CD4-positive, alpha-beta T cell treated with Interleukin-15 for 1 hour (primary cell): ENCODE data around the gene C1orf87.

ENCODE experiments used
- DNase-seq: peaks from one replicate; pipeline ENCODE4 v3.0.0-alpha.2; 2020

Gene C1orf87, protein sequence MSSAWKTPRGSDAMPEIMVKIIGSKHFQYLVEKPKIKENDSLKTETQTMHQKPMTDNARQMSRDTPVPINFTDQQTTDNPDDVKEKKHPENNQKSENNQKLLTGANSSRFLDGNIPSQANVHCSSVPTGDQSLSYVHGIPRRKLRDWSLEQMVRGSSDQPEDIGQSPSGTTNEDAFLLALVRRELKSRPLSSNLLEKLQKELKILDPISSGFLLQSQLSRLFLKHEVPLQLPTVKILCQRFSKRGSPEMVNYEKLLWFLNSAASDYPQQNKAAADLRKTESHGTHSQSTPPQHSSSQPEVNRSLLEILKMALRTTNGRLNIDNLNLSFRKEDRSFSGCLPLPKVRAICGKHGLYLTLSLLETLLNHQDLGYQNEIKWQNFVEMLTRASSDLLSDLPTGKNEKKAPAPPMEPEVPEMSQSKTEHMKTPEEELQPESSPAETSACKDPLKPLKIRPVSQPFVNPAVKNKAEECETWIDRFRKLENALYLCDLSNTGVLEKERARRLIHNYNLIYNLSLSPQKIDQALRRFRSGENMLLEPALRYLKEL

DNA sequence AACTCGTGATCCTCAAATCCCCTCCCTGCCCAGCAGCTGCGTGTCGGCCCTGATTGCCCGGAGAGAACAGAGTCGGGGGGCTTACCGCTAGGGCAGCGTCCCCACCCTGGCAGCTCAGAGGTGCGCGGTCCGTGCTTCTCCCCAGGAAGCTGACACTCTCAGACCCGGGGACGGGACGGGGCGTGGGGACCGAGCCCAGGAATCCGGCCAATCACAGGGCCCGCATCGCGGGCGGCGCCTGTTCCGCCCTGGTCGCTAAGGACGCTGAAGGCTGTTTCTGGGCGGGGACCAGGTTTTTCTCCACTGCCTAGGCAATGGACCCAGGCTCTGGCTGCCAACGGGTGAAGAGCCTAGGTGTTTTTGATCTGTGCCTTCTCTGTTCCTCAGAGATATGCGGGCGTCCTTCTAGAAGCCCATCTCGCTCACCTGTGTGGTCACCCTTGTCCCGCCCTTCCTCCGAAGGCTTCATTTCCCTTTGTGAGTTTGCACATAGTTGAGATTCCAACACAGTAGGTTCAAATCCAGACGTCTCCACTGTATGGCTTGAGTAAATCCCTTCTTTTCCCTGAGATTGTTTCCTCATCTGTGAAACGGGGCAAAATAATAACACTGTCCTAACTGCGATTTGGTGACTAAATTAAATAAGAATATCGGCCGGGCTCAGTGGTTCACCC, at the start of gene C1orf87:
C1orf87 (minus strand) TSS at position 166 of the 674 bp plus-strand sequence. CDS start 1,127 bp downstream, outside the sequence.
- DNase-seq = no peak

DNA sequence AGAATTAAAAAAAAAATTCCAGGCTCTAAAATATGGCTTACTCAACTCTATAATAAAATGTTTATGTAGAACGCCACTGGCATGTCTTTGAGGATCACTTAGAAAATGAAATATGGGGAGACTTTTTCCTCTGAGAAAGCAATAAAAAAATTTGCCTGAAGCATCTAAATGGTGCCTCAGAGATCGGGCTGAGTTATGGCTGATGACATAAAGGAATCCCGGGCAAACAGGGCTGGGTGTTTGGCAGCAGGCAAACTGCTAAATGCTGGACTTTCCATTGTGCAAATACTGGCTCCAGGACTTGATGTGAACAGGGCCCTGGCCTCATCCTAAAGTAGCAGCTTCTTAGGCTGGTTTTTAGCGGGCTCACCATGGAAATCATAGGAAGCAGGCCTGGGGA, 44.5 kb upstream of the C1orf87 start:
- DNase-seq = no peak

DNA sequence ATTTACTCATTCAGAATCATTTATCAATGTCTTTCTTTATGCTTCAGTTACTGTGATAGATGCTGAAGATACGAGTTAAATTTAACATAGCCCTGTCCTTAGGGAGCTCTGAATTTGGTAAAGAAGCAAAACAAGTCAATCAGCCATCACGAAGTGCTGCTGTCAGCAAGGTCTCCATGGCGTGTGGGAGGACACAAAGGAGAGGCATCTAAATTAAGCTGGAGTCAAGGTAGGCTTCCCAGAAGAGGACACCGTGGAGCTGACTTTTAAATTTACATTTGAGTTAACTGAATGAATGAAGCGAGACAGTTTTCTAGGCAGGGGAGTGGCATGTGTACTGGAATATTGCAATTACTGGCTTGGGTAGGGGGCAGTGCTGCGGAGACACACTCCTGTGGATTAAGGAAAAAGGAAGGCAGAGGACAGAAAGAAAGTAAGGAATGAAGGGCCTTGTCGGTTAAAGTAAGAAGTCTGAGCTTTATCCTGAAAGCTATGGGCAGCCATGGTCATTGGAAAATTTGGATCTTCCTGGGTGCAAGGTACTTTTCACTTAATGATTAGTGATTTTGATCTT, 41.3 kb upstream of the C1orf87 start:
- DNase-seq = no peak

DNA sequence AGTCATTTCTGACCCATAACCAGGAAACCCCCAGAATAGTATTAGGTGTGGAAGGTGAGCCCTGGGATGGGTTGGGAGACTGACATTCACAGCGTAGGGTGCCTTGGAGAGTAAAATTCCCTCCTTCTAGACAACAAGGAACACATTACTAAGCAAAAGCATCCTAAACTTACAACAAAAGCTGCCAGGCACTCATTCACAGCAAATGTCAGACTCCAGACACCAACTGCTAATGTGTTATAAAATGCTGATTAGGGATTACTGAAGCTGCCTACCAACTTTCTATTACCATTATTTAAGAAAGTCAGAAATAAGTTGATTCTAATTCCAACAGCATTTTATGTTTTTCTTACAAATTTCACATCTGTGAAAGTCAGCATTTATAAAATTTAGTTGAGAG, 40.0 kb upstream of the C1orf87 start:
- DNase-seq = no peak

DNA sequence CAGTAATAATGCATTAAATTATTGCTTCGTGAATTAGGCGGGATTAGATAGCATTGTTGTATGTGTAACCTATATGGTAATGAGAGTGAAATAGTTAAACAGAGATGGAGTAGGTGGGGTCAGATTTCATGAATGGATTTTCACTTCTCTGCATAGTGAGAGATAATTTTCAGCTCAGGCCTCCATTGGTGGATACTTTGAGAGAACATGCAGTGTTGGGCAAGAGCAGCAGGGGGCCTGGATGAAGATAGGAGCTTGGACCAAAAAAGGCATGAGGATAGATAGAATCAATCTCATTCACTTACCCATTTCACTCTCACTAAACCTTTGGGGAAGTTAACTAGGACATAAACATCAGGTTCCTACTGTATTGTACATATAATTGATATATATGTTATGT, 39.5 kb upstream of the C1orf87 start:
- DNase-seq = no peak

DNA sequence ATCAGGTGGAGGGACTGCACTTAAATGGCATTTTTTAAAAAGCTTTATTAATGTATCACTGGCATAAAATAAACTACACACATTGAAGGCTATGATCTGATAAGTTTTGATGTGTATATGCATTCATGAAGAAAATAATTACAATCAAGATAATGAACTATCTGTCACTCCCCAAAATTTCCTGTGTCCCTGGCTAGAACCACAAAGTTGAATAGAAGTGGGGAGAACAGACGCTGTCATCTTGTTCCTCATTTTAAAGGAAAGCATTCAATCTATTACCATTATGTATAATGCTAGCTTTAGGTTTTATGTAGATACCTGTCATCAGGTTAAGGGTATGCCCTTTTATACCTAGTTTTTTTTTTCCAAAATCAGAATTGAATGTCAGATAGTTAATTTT, 38.1 kb upstream of the C1orf87 start:
- DNase-seq = no peak

DNA sequence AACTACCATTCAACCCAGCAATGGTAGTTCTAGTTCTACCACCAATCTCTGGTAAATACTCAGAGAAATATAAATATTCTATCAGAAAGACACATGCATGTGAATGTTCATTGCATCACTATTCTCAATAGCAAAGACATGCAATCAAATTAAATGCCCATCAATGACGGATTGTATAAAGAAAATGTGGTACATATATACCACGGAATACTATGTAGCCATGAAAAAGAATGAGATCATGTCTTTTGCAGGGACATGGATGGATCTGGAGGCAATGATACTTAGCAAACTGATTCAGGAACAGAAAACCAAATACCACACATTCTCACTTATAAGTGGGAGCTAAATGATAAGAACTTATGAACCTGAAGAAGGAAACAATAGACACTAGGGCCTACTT, 37.5 kb upstream of the C1orf87 start:
- no peak for DNase-seq

DNA sequence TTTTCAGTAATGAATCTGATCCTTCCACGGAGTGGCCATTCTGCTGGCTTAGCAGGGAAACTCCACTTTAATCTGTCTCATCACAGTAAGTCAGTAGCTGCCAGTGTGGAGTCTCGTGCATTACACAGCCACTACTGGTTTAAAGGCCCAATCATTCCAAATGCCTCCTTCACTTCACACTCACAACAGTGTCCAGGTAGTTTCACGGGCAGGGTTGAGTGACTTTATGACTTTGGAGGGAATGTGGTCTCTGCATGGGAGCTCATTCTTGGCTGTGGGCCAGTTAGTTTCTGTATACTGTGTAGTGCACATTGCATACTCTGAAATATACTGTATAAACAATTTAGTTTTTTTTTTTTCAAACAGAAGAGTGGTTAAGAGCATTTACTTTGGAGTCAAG, 34.6 kb upstream of the C1orf87 start:
- DNase-seq = no peak

DNA sequence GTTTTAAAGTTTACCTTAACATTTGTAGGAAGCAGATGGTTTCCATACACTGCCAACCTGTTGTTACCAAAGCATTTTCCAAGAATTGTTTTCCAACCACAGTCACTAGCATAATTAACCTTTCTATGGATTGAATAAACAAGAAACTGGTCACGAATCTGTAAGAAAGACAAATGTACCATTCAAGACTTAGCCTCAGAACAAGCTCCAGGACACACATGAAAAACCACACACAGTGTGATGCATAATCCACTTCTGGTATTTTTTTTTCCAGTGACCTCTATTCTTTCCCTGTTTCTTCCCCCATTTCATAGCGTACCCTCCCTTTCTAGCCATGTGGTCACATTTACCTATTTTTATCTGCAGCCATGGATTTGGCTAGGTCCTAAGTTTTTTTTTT, 29.6 kb upstream of the C1orf87 start:
- no peak for DNase-seq

DNA sequence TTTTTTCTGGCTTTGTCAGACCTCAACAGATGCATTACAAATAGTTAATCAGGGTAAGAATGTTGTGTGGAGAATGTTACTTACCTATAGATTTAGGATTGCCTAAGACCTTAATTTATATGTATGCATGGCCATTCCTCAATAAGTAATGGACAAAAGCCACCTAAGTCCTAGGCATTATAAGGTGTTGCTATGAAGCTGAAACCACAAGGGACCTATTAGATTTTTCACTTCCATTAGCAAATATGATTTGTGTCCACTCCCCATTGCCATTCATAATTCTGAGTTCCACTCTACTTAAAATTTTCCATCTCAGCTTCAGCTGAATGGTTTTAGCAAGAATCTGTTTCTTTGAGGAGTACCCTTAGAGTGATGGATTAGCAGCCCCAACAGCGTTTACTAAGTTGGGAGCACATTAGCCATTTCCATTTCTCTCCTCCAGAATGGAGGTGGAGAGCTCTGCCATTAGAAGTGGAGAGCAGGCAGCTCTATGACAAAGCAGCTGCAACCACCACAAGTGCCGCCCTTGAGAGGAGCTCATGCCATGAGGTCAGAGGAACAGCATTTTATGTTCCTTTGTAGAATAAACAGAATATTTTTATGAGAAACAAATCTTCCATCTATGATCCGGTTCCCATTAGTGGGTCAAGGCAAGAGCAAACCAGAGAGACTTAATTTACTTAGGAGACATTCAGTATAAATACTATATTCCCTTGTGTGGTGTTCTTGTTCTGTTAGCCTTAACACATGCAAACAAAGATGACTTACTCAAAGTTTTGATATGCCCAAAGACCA, 28.9 kb upstream of the C1orf87 start:
- no peak for DNase-seq

DNA sequence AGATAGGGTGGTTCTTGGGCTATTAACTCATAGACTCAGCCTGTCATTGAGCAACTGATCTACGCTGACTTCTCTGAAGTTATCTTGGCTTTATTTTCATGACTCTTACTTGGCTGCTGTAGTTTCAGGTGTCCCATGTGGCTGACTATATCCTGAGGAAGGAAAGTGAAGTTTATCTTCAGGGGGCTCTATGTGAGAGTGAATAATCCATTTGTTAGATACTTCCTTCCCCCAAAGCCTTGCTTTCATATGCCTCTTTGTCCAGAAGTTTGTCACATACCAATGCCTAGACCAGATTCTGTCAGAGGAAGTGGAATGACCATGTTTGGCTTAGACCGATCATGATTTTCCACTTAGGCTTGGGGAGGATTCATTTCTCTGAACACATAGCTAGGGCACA, 27.9 kb upstream of the C1orf87 start:
- DNase-seq = no peak

DNA sequence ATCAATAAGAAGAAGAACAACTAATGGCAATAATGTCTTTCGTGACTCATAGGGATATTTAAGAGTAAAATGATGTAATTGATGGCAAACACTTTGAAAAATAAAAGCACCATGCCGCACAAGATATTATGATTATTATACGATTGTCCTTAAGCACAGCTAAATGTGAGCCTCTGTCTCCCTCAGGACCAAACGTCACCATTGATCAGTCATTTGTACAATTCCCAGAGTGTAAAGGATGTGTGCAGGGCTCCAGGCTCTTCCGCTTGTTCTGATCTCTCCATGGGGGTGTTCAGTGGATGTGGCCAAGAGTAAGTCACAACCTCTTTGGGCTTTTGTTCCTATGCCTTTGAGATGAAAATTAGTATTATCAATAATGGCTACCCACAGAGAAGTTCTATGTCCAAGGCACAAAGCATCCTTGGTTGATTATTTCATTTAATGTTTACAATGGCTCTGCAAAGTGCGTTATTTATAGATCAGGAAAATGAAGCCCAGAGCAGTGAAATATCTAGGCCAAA, 17.7 kb upstream of the C1orf87 start:
- no peak for DNase-seq

DNA sequence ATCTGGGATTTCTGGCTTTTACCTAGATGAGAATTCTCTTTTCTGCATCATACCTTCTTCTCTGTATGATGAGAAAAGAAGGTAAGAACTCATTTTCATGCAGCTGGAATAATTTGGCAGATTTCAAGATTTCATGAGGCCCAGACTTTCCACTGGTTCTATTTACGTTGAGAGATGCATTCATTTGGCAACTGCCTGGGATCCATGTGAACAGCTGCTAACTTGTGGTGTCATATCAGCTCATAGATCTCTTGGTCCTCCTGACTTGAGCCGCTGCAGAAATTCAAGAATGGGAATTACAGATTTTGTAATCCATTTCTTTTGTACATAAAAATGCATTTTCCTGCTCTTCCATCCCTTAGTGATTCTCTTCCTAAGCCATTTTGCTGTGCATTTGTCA, 17.1 kb upstream of the C1orf87 start:
- no peak for DNase-seq

DNA sequence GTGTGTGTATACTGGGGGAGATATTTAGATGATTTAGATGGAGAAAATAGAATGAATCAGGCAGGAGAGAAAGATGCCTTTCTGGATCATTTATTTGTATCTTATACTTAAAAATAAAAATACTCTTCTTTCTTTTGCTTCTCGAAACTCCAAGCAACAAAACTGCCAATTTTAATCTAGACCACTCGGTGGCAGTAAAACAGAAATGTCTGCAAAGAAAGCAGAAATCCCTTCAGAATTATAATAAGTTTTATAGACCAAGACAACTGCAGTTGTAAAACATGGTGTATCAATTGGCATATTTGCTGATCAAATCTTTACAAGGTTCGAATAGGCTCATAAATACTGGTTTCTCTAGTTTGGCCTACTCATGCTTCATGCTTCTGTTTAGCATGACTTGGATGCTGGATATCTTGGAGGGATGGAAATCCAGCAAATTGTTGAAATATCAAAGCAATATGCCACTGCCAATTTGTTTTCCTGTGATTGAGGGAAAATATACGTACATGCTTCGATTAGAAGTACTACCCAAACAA, 15.1 kb upstream of the C1orf87 start:
- DNase-seq = no peak

DNA sequence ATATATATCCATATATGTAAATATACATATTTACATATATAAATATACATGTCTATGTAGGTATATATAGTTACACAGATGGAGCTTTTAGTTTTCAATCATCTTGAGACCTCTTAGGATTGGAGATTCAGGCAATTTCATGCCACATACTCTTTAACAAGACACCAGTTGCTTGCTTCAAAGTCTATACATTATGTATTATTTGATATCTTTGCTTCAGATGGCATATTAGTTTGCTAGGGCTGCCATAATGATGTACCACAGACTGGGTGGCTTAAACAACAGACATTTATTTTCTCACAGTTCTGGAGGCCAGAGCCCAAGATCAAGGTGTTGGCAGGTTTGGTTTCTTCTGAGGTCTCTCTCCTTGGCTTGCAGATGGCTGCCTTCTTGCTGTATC, 14.1 kb upstream of the C1orf87 start:
- DNase-seq = no peak

DNA sequence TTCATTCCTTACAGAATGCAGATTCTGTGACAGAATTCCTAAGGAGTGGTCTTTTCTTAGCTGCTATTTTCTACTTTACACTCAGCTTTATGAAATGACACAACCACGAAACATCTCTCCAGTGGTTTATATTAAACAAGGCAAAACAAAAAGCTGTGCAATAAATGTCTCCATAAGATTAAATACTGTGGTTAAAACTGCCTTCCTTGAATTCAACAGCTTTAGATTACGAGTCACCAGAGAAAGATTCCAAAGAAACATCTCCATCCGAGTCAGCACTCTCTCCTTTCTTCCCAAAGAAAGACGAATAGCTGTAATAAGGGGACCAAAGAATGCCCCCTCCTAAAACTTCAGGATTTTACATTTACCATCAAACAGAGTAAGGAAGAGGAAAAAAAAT, 4.6 kb upstream of the C1orf87 start:
- no peak for DNase-seq

DNA sequence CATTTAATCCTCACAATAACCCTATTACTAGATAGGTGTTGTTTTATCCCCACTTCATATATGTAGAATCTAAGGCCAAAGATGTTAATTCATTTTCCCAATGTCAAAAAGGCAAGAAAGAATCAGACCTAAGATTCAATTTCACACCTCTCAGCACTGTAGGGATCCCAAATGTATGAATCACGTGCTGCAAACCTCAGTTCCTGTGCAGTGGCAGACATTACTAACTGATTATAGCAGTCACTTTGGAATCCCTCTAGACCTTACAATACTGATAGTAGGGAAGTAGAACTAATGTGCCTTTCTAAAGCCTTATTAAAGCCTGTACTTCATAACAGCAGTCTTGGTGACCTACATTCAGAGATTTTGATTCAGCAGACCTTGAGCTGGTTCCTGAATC, 2.3 kb downstream of the C1orf87 start:
- DNase-seq = no peak

DNA sequence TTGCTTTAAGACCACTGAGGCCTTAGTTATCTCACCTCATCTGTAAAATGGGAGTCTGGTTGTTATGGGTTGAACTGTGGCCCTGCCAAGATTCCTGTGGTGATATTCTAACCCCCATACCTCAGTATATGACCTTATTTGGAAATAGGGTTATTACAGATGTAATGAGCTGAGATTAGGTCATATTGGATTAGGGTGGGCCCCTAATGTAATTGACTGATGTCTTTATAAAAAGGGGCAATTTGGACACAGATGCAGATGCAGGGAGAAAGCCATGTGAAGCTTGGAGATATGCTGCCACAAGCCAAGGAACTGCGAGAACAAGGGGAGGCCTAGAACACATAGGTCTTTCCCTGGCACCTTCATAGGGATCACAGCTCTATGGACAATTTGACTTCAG, 3.9 kb downstream of the C1orf87 start:
- no peak for DNase-seq

DNA sequence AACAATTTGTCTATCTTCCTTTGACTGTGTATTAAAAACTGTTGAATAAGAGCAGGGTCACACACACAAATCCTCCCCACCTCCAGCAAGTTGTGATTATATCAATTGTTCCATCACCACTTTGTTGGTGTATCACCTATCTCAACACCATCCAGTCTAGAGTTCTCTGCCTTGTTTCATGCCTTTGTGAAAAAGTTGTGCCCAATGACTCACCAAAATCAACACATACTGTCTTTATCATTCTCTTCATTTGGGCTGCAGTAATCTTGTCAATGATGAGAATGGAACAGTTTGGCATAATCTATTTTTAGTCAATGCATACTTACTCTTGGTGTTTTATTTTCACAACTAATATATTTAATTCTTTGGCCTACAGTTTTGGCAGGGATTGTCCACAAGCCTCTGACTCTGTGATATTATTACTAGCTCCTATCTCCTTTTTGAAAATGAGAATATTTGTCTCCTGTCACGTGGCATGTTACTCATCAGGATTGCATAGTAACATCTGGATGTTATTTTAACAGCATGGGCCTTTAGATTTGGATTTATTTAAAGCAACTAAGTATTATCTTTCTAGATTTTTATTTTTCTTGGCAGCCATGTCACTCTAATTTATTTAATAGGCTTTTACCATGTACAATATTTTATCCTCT, 5.1 kb downstream of the C1orf87 start:
- no peak for DNase-seq

DNA sequence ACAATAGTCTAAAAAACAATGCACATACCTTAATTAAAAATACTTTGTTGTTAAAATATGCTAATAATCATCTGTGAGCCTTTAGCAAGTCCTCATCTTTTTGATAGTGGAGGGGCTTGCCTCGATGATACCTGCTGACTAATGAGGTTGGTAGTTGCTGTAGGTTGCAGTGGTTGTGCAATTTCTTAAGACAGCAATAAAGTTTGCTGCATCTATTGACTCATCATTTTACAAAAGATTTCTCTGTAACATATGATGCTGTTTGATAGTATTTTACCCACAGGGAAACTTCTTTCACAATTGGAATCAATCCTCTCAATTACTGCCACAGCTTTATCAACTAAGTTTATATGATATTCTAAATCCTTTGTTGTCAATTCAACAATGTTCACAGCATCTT, 7.6 kb downstream of the C1orf87 start:
- DNase-seq = no peak

DNA sequence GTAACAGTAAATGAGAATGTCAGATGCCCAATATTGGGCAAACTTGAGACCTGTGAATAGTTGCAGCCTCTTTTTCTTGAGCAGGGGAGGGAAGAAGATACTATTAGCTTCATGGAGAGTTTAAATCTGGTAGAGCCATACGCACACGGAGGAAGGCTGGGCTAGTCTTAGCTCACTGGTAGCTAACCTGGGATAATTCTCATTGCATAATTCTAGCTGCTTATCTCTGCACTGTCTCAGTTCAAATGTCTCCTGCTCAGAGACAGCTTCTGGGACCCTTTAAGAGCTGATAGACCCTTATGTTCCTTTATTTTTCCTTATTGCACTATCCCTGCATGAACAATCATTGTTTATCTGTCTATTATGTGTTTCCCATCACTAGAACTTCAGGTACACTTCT, 8.4 kb downstream of the C1orf87 start:
- DNase-seq = no peak

DNA sequence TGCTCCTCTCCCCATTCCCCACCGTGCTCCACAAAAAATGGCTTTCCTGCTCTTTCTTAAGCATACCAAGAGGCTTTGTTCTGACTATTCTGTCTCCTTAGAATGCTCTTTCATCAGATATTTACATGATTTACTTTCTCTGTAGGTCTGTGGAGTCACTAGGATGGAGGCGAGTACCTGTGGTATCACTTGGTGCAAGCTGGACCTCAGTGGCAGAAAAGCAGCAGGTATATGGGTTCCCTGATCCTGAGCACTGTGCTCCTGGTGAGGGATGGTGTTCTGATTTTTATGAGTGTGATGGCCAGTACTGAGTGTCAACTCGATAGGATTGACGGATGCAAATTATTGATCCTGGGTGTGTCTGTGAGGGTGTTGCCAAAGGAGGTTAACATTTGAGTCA, 10.0 kb downstream of the C1orf87 start:
- no peak for DNase-seq
